ENCODE results near the gene VSIG8. TPM values are rescaled to one million over a fixed set of nuclear protein-coding genes. Genes with fewer than 3 reads are reported as not detected.

The VSIG8 gene
- total RNA-seq, 1 donor from 2014 or later: not detected

DNA sequence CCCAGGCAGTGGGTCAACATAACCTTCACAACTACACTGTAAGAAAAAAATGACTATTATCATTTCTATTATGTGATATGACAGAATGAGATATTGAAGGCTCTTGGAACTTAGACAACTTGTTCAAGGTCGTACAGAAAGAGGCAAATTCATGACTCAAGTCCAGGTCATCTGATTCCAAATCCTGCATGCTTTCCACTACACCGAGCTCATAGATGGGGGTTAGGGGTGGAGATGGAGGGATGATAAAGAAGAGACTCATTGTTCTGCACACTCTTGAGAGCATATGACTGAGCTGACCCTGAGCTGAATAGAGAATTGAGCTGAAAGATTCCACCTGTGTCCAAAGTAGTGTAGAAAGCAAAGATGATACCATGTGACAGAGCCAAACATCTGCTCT is 57.5 kb downstream of the VSIG8 start:
- POLR2A ChIA-PET: no interaction called here
- H3K27ac Mint-ChIP-seq: no peak overlapping the region
- peaks cover 66% of the 10 kb centered on the region for H3K27me3 Mint-ChIP-seq
- no peaks in the 10 kb centered on the region for H3K36me3 Mint-ChIP-seq (ENCODE audit: low read depth)
- no peaks in the 10 kb centered on the region for H3K9me3 Mint-ChIP-seq
- intact Hi-C loops (cut with micrococcal nuclease): no loop called here
- no peak for DNase-seq
- H3K4me3 Mint-ChIP-seq: no peak overlapping the region
- TF ChIP-seq, protein P1, sequence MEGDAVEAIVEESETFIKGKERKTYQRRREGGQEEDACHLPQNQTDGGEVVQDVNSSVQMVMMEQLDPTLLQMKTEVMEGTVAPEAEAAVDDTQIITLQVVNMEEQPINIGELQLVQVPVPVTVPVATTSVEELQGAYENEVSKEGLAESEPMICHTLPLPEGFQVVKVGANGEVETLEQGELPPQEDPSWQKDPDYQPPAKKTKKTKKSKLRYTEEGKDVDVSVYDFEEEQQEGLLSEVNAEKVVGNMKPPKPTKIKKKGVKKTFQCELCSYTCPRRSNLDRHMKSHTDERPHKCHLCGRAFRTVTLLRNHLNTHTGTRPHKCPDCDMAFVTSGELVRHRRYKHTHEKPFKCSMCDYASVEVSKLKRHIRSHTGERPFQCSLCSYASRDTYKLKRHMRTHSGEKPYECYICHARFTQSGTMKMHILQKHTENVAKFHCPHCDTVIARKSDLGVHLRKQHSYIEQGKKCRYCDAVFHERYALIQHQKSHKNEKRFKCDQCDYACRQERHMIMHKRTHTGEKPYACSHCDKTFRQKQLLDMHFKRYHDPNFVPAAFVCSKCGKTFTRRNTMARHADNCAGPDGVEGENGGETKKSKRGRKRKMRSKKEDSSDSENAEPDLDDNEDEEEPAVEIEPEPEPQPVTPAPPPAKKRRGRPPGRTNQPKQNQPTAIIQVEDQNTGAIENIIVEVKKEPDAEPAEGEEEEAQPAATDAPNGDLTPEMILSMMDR (IDR thresholded peaks at IDR 0.05): no peak
- ATAC-seq (ENCODE audit: low read depth): no peak
- peaks cover 8% of the 10 kb centered on the region for H3K4me1 Mint-ChIP-seq
- CTCF ChIA-PET: interaction anchor here (9.5 kb wide), 1 partner anchor 88 kb away, joined by 176 read pairs; no protein-coding TSS in a partner anchor

Other genes with a start within 250 kb of the VSIG8 start
- gene CRP, start 148.1 kb downstream of the VSIG8 start, total RNA-seq: not detected in 2 replicates
- gene DUSP23, start 81.7 kb downstream of the VSIG8 start, total RNA-seq: 15.5 and 15.7 TPM in 2 replicates
- gene FCRL6, start 60.3 kb downstream of the VSIG8 start, total RNA-seq: not detected in 2 replicates
- gene SLAMF8, start 35.8 kb downstream of the VSIG8 start, total RNA-seq: 0.27 TPM in 2 replicates
- 1.2 and 1.8 TPM in 2 replicates for gene CFAP45, start 37.5 kb upstream of the VSIG8 start, total RNA-seq
- 327 and 364 TPM in 2 replicates for gene TAGLN2, start 62.9 kb upstream of the VSIG8 start, total RNA-seq
- gene IGSF9, start 83.0 kb upstream of the VSIG8 start, total RNA-seq: not detected in 2 replicates
- gene SLAMF9, start 91.6 kb upstream of the VSIG8 start, total RNA-seq: not detected in 2 replicates
- 4.5 and 5.3 TPM in 2 replicates for gene PIGM, start 169.3 kb upstream of the VSIG8 start, total RNA-seq
- not detected in 2 replicates for gene KCNJ10, start 207.5 kb upstream of the VSIG8 start, total RNA-seq
- gene KCNJ9, start 218.9 kb upstream of the VSIG8 start, total RNA-seq: not detected in 2 replicates
- 25.4 and 27.9 TPM in 2 replicates for gene IGSF8, start 236.0 kb upstream of the VSIG8 start, total RNA-seq